ENCODE measurements around the gene TMC2.

The TMC2 gene

DNA sequence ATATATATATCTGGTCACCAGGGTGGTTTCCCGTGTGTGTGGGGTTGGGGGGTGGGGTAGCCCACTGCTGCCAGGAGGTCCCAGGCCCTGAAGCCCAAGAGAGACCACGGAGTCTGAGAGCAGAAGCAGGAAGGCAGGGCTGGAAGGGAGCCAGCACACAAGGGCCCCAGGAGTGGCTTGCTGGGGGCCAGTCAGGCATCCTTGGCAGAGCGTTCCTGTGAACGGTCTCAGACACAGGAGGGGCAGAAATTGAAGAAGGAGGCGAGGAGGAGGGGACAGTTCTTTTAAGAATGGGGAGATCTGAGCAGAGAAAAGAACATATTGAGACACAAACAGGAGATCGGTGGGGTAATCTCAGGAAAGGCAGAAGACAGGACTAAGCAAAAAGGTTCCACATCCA, 154.3 kb downstream of the TMC2 start:
- H3K27me3 ChIP-seq (ENCODE audit: insufficient read depth, poor library complexity, severe bottlenecking): peaks cover 32% of the 10 kb centered on the region
- TF ChIP-seq SPI1 (IDR thresholded peaks at IDR 0.05; ENCODE audit: borderline replicate concordance, low read depth): no peak
- TF ChIP-seq, protein P1, sequence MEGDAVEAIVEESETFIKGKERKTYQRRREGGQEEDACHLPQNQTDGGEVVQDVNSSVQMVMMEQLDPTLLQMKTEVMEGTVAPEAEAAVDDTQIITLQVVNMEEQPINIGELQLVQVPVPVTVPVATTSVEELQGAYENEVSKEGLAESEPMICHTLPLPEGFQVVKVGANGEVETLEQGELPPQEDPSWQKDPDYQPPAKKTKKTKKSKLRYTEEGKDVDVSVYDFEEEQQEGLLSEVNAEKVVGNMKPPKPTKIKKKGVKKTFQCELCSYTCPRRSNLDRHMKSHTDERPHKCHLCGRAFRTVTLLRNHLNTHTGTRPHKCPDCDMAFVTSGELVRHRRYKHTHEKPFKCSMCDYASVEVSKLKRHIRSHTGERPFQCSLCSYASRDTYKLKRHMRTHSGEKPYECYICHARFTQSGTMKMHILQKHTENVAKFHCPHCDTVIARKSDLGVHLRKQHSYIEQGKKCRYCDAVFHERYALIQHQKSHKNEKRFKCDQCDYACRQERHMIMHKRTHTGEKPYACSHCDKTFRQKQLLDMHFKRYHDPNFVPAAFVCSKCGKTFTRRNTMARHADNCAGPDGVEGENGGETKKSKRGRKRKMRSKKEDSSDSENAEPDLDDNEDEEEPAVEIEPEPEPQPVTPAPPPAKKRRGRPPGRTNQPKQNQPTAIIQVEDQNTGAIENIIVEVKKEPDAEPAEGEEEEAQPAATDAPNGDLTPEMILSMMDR (IDR thresholded peaks at IDR 0.05; ENCODE audit: insufficient read depth, low read length): no peak
- TF ChIP-seq POLR2AphosphoS5 (IDR thresholded peaks at IDR 0.05; ENCODE audit: low read depth): no peak
- TF ChIP-seq GABPA (IDR thresholded peaks at IDR 0.05; ENCODE audit: low read depth): no peak
- H3K27ac ChIP-seq (replicated peaks): no peak overlapping the region
- H3K4me3 ChIP-seq (replicated peaks; ENCODE audit: insufficient read depth, low read length): no peak overlapping the region
- DNase-seq (ENCODE audit: low read depth in 1 of 2, low spot score in 1 of 2): no peak

DNA sequence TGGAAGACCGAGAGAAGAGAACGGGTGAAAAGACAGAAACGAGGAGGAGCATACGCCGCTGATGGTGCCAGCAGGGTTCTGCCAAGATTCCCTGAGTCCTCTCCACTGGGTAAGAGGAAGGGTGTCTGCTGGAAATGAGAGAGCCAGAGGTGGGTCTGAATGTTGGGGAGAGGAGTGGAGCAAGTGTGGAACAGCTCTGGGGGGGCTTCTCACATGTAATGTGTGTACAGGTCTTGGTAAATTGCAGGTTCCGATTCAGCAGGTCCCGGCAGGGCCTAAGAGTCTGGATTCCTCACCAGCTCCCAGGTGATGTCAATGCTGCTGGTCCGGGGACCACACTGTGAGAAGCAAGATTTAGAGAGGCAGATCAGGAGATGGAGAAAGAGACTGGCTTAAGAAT, 154.8 kb downstream of the TMC2 start:
- peaks cover 36% of the 10 kb centered on the region for H3K27me3 ChIP-seq (ENCODE audit: insufficient read depth, poor library complexity, severe bottlenecking)
- TF ChIP-seq GABPA (IDR thresholded peaks at IDR 0.05; ENCODE audit: low read depth): no peak
- no peak for DNase-seq (ENCODE audit: low read depth in 1 of 2, low spot score in 1 of 2)
- no peak overlapping the region for H3K4me3 ChIP-seq (replicated peaks; ENCODE audit: insufficient read depth, low read length)
- no peak overlapping the region for H3K27ac ChIP-seq (replicated peaks)

Small RNA genes within 50 kb of the gene (microRNA-seq; reads per million reads assigned to microRNA genes)
- gene MIR1292: 4.5 reads per million, percentile 13 among the genes with 10 or more reads in this experiment

All from HL-60 (cell line).